ENCODE results near the gene NPFFR1. TPM values are rescaled to one million over a fixed set of nuclear protein-coding genes. Genes with fewer than 3 reads are reported as not detected.

The NPFFR1 gene
- total RNA-seq, 2 experiments from 2014 or later = not detected

DNA sequence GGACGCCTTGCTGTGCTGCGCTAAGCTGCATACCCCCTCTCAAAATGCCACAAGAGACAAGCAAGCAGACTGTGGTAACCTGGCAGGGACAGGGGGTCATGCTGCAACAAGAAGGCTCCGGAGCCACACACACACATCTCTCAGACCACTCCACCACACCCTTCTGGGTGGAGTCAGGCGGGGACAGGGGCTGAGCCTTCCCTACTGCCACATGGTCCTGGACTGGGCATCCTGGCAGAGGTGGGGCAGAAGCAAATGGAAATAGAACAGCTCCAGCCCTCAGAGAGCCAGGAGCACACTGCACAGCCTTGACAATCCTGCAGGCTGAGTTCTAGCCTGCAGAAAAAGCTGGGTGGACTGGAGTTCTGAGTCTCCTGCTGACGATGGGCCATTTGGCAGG, 28.4 kb upstream of the NPFFR1 start:
- ChIA-PET POLR2A (no interaction called here), CTCF (interaction anchor here (0.8 to 1.0 kb wide), 2 partner anchors 9 to 10 kb away, joined by 3 read pairs; no protein-coding TSS in a partner anchor)
- Mint-ChIP-seq H3K36me3 (ENCODE audit: low read depth) (peaks cover 3% of the 10 kb centered on the region), H3K9me3 (ENCODE audit: low read depth) (no peaks in the 10 kb centered on the region), H3K27me3 (no peaks in the 10 kb centered on the region), H3K4me1 (no peaks in the 10 kb centered on the region), H3K4me3 (no peak overlapping the region), H3K27ac (no peak overlapping the region)
- no peak for ATAC-seq
- intact Hi-C loops (cut with DNase I, micrococcal nuclease) = no loop called here
- no peak for DNase-seq

- ChIA-PET CTCF (interaction anchor here (0.8 to 1.0 kb wide), 2 partner anchors 9 to 10 kb away, joined by 3 read pairs; no protein-coding TSS in a partner anchor), POLR2A (no interaction called here)
- H3K36me3 Mint-ChIP-seq (ENCODE audit: low read depth) = peaks cover 3% of the 10 kb centered on the region
- no peaks in the 10 kb centered on the region for H3K9me3 Mint-ChIP-seq (ENCODE audit: low read depth)
- H3K27ac Mint-ChIP-seq = no peak overlapping the region
- intact Hi-C loops (cut with DNase I, micrococcal nuclease) = no loop called here
- ATAC-seq (no peak), DNase-seq (no peak)
- H3K27me3 Mint-ChIP-seq = no peaks in the 10 kb centered on the region
- H3K4me1 Mint-ChIP-seq = no peaks in the 10 kb centered on the region
- H3K4me3 Mint-ChIP-seq = no peak overlapping the region
These were observed 27.9 kb upstream of the NPFFR1 start for GRCh38 chr10:70311698-70312097.

DNA sequence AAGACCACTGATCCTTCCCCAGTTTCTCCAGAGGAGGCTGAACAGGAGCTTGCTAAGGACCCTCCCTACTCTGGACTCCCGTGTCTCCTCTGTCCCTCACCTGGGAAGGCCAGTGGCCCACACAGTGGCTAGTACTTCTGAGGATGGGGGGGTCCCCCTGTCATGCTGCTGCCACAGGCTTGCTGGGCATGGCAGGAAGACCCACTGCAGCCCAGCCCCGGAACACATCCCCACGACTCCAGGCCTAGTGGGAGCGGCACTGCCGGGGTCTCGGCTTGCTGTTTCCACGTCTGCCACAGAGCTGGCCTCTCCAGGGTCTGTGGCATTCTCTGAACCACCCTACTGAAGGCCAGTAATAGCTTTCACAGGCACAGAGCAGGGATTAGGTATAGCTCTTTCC, 25.9 kb upstream of the NPFFR1 start:
- no peaks in the 10 kb centered on the region for H3K27me3 Mint-ChIP-seq
- DNase-seq (no peak), ATAC-seq (no peak)
- CTCF ChIA-PET = interaction anchor here (0.6 to 0.8 kb wide), 3 partner anchors 37 to 716 kb away, joined by 3 read pairs; no protein-coding TSS in a partner anchor
- H3K4me3 Mint-ChIP-seq = no peak overlapping the region
- POLR2A ChIA-PET = no interaction called here
- H3K27ac Mint-ChIP-seq = no peak overlapping the region
- H3K9me3 Mint-ChIP-seq (ENCODE audit: low read depth) = no peaks in the 10 kb centered on the region
- H3K4me1 Mint-ChIP-seq = no peaks in the 10 kb centered on the region
- peaks cover 3% of the 10 kb centered on the region for H3K36me3 Mint-ChIP-seq (ENCODE audit: low read depth)
- intact Hi-C loops (cut with DNase I, micrococcal nuclease) = no loop called here

GRCh38 chr10:70308121-70309060, 24.6 kb upstream of the NPFFR1 start:
- H3K4me1 Mint-ChIP-seq = no peaks in the 10 kb centered on the region
- POLR2A ChIA-PET = no interaction called here

DNA sequence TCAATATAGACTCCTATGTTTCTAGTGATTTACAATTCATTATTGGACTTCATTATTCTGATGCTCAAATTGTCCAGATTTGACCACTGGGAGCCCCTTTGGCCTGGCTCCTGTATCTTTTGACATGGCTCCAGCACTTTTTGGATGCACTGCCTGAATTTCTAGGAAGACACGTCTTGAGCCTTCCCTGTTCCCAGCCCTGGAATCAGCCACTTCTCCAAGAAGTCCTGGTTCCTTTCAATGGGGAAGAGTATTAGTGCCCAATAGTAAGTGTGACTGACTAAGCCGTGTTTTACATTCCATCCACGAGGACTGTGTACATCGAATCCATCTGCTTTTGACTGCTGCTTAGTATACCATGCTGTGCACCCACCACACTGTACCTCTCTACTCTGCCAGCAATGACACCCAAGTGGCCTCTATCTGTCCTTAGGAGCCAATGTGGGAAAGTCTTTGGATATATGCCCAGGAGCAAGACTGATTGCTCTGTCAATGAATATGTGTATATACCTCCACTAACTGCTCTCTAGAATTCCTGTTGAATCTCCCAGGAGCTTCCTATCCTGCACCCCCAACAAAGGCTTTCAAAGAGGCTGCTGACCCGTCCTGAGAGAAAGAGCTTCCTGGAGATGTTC, 23.2 kb upstream of the NPFFR1 start:
- no peak overlapping the region for H3K27ac Mint-ChIP-seq
- ATAC-seq (no peak), DNase-seq (no peak)
- POLR2A ChIA-PET = no interaction called here
- intact Hi-C loops (cut with DNase I, micrococcal nuclease) = no loop called here
- H3K36me3 Mint-ChIP-seq (ENCODE audit: low read depth) = peaks cover 3% of the 10 kb centered on the region
- H3K4me3 Mint-ChIP-seq = no peak overlapping the region
- CTCF ChIA-PET = no interaction called here
- H3K4me1 Mint-ChIP-seq = no peaks in the 10 kb centered on the region
- no peaks in the 10 kb centered on the region for H3K27me3 Mint-ChIP-seq
- H3K9me3 Mint-ChIP-seq (ENCODE audit: low read depth) = no peaks in the 10 kb centered on the region

More at GRCh38 chr10:70308121-70309060, 24.6 kb upstream of the NPFFR1 start:
- Mint-ChIP-seq H3K4me3 (no peak overlapping the region), H3K9me3 (ENCODE audit: low read depth) (no peaks in the 10 kb centered on the region), H3K36me3 (ENCODE audit: low read depth) (no peaks in the 10 kb centered on the region), H3K27ac (no peak overlapping the region), H3K27me3 (no peaks in the 10 kb centered on the region)
- ATAC-seq (no peak), DNase-seq (no peak)
- intact Hi-C loops (cut with DNase I, micrococcal nuclease) = no loop called here
- CTCF ChIA-PET = interaction anchor here (0.5 kb wide), 1 partner anchor 92 kb away, joined by 4 read pairs; no protein-coding TSS in a partner anchor

- Mint-ChIP-seq H3K9me3 (ENCODE audit: low read depth) (no peaks in the 10 kb centered on the region), H3K4me1 (no peaks in the 10 kb centered on the region), H3K27me3 (no peaks in the 10 kb centered on the region), H3K36me3 (ENCODE audit: low read depth) (peaks cover 3% of the 10 kb centered on the region), H3K27ac (no peak overlapping the region), H3K4me3 (no peak overlapping the region)
- DNase-seq (no peak), ATAC-seq (no peak)
- ChIA-PET POLR2A (no interaction called here), CTCF (no interaction called here)
- intact Hi-C loops (cut with DNase I, micrococcal nuclease) = no loop called here
These were observed 22.4 kb upstream of the NPFFR1 start for GRCh38 chr10:70306181-70306705.

DNA sequence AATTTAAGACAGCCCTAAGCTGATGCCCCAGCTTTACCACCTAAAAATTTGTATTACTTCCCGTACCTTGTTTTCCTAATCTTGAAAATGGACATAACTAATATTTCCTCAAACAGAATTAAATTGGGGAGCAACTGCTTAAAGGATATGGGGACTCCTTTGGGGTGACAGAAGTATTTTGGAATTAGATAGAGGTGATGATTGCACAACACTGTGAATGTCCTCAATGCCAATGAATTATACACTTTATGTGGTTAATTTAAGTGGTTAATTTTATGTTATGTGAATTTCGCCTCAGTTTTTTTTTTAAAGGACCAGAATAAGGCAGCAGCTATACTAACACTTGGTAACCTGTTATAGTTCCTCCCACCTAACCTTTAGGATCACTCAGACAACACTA, 19.9 kb upstream of the NPFFR1 start:
- Mint-ChIP-seq H3K27me3 (no peaks in the 10 kb centered on the region), H3K4me1 (no peaks in the 10 kb centered on the region), H3K4me3 (no peak overlapping the region), H3K9me3 (ENCODE audit: low read depth) (no peaks in the 10 kb centered on the region), H3K27ac (no peak overlapping the region), H3K36me3 (ENCODE audit: low read depth) (peaks cover 3% of the 10 kb centered on the region)
- intact Hi-C loops (cut with DNase I, micrococcal nuclease) = no loop called here
- ATAC-seq (no peak), DNase-seq (no peak)
- ChIA-PET CTCF (interaction anchor here (0.6 to 1.1 kb wide), 2 partner anchors 11 to 24 kb away, joined by 3 read pairs; no protein-coding TSS in a partner anchor), POLR2A (no interaction called here)

DNA sequence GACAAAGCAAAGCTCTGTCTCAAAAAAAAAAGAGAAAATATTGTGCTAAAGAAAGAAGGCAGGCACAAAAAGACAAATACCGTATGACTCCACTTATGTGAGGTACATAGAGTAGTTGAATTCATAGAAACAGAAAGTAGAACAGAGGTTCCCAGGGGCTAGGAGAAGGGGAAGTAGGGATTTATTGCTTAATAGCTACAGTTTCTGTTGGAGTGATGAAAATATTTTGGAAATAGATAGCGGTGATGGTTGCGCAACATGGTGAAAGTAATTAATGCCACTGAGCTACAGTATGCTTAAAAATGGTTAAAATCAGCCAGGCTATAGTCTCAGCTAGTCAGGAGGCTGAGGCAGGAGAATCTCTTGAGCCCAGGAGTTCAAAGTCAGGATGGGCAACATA, 18.5 kb upstream of the NPFFR1 start:
- Mint-ChIP-seq H3K36me3 (ENCODE audit: low read depth) (peaks cover 3% of the 10 kb centered on the region), H3K27me3 (no peaks in the 10 kb centered on the region), H3K27ac (no peak overlapping the region), H3K4me3 (no peak overlapping the region), H3K9me3 (ENCODE audit: low read depth) (no peaks in the 10 kb centered on the region), H3K4me1 (no peaks in the 10 kb centered on the region)
- DNase-seq = no peak
- no peak for ATAC-seq
- ChIA-PET POLR2A (no interaction called here), CTCF (interaction anchor here (0.5 to 1.5 kb wide), 3 partner anchors 10 to 33 kb away, joined by 3 read pairs; no protein-coding TSS in a partner anchor)
- intact Hi-C loops (cut with DNase I, micrococcal nuclease) = no loop called here

GRCh38 chr10:70300908-70301597, 17.2 kb upstream of the NPFFR1 start:
- ChIA-PET POLR2A (no interaction called here), CTCF (no interaction called here)
- Mint-ChIP-seq H3K27ac (no peak overlapping the region), H3K27me3 (no peaks in the 10 kb centered on the region), H3K9me3 (ENCODE audit: low read depth) (no peaks in the 10 kb centered on the region), H3K36me3 (ENCODE audit: low read depth) (peaks cover 3% of the 10 kb centered on the region), H3K4me1 (no peaks in the 10 kb centered on the region), H3K4me3 (no peak overlapping the region)
- ATAC-seq (no peak), DNase-seq (no peak)
- intact Hi-C loops (cut with DNase I, micrococcal nuclease) = no loop called here

DNA sequence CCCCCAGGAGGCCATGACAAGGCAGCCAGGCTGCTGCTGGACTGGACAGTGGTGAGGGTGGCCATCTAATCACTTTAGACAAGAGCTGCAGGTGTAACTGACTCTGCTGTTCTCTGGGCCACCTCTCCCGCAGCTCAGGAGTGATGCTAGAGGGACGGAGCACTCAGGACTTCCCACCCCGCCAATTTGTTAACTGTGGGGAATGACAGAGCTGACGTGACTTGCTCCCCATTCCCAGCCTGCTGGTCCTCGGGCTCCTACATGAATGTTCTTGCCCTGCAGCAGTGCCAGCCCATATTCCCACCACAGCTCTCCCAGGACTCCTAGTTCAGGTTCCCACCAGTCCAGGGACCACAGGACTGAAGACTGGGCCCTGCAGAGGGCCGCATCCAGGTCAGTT, 16.7 kb upstream of the NPFFR1 start:
- ChIA-PET CTCF (interaction anchor here (1.2 kb wide), 1 partner anchor 27 kb away, joined by 3 read pairs; no protein-coding TSS in a partner anchor), POLR2A (no interaction called here)
- Mint-ChIP-seq H3K9me3 (ENCODE audit: low read depth) (no peaks in the 10 kb centered on the region), H3K27me3 (no peaks in the 10 kb centered on the region), H3K27ac (no peak overlapping the region), H3K4me3 (no peak overlapping the region), H3K4me1 (no peaks in the 10 kb centered on the region), H3K36me3 (ENCODE audit: low read depth) (peaks cover 3% of the 10 kb centered on the region)
- DNase-seq (no peak), ATAC-seq (no peak)
- intact Hi-C loops (cut with DNase I, micrococcal nuclease) = no loop called here

DNA sequence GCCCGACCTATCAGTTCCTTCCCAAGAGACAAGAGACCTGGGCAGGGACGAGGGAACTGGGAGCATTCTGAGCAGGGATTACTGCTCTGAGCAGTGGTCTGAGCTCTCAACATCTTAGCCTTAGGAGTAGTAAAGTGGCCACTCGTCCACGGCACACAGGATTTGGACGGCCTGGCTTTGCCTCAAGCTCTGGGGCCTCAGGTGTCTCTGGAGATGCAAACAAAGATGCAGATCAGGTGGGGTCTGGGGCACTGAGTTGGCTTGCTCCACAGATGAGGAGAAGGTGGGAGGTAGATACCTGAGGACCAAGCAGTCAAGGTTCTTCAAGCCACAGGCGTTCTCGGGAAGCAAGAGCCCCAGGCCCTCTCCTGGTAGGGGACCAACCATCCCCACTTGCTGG, 16.1 kb upstream of the NPFFR1 start:
- H3K4me3 Mint-ChIP-seq = no peak overlapping the region
- ChIA-PET CTCF (interaction anchor here (1.2 kb wide), 1 partner anchor 27 kb away, joined by 3 read pairs; no protein-coding TSS in a partner anchor), POLR2A (no interaction called here)
- DNase-seq (no peak), ATAC-seq (no peak)
- no peaks in the 10 kb centered on the region for H3K9me3 Mint-ChIP-seq (ENCODE audit: low read depth)
- intact Hi-C loops (cut with DNase I, micrococcal nuclease) = no loop called here
- no peak overlapping the region for H3K27ac Mint-ChIP-seq
- peaks cover 3% of the 10 kb centered on the region for H3K36me3 Mint-ChIP-seq (ENCODE audit: low read depth)
- no peaks in the 10 kb centered on the region for H3K4me1 Mint-ChIP-seq
- no peaks in the 10 kb centered on the region for H3K27me3 Mint-ChIP-seq

All from activated CD4-positive, alpha-beta T cell treated with anti-CD3 and anti-CD28 coated beads for 36 hours (primary cell).